ENCODE measurements around the gene RWDD1.

RWDD1 gene

DNA sequence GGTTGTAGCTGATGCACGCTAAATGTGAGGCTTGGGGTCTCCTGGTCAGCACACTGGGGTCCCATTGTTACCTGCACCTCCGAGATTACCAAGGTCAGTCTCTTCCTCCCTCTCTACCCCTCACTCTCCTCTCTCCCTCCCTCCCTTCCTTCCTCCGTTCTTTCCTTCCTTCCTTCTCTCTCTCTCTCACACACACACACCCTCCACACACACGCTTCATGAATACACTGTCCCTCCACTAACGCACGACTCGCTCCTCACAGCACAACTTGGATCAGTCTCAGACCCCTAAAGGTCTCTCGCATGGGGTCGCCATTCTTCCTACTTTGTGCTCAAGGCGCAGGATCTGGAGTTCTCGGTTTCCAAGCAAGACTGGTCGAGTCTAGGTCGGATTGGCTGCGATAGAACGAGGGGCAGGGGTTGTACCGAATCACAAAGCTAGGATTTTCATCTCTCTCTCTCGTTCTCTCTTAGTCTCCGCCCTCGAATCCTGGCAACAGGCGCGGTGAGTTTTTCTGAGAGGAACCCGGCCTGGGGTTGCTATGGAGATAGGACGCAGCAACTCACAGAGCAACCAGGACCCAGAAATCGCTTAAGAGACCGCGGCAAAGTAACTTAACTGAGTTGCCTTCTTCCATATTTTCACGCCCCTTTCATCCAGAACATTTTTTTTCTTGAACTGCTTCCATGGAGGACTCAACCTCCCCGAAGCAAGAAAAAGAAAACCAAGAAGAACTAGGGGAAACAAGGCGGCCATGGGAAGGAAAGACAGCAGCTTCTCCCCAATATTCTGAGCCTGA lies 44.8 kb downstream of the RWDD1 start, which contains the start of gene RSPH4A:
RSPH4A (plus strand) TSS at position 543 of the 800 bp plus-strand sequence; CDS start at position 688, 145 bp downstream.
- no peak for DNase-seq (ENCODE audit: low spot score)

DNA sequence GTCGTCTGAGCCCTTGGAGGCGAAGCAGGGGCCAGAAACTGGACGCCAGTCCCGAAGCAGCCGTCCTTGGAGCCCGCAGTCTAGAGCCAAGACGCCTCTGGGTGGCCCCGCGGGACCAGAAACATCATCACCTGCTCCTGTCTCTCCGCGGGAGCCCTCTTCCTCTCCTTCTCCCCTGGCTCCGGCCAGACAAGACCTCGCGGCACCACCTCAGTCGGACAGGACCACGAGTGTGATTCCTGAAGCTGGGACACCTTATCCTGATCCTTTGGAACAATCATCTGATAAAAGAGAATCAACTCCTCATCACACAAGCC lies 45.4 kb downstream of the RWDD1 start:
- no peak for DNase-seq (ENCODE audit: low spot score)

DNA sequence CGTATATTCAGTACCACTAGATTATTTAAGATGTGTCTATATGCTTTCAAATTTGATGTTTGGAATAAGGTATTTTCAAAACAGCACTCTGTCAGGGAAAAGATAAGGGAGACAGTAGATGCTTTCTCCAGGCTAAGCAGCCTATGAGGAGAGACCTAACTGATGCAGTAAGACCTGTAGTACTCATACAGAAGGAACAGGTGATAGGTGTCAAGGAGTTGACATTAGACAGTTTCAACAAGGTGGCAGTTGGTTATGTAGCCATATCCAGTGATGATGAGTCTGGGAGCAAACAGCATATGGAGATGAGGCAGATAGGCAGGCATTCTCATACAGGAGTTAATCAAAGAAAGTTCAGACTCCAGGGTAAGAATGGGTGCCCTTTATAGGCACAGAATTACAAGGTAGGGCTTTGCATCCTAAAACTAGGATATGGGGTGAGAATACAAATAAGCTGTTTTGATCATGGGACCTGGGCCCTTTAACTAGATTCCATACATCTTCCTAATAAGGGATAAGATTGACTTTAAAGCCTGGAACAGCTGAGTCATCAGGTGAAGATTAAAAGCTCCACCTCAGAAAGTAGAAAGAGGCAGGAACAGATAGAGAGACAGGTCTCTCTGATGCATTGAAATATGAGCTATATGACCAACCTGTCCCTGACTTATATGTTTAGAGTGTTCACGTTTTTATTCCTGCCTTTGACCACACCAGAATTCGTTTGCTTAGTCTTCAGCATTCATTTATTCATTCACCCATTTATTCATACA lies 52.9 kb downstream of the RWDD1 start:
- no peak for DNase-seq (ENCODE audit: low spot score)

DNA sequence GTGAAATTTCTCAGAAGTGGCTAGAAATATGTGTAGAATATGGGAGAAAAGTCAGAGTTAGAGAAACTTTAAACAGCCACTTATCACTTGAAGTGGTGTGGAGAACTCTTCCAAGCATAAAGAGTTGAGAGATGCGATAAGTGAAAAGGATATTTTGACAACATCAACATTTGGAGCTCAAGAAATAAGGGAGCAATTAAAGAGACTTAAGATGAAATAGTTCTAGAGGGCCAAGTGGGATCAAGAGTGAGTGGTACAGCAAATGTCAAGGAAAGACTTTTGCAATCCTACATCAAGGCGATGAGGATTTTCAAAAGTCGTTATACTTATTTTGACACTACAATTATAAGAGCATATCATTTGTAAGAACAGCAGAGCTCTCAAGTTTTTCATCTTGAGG lies 54.6 kb downstream of the RWDD1 start:
- no peak for DNase-seq (ENCODE audit: low spot score)

DNA sequence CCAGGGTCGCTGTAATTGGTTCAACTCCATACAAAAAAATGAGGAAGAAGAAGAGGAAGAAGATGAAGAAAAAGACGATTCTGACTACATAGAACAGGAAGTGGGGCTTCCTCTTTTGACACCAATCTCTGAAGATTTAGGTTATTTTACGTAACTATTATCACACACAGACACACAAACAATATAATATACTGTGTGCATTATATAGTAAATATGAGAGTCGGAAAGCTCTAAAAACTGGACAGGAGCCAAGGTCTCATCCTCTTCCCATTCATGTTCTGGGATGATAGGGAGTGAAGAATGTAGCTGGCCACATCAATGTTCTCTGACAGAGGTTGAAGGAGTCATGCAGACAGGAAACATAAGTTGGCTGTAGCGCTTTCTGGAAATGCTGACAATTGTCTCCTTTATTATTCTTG lies 58.3 kb downstream of the RWDD1 start:
- no peak for DNase-seq (ENCODE audit: low spot score)

DNA sequence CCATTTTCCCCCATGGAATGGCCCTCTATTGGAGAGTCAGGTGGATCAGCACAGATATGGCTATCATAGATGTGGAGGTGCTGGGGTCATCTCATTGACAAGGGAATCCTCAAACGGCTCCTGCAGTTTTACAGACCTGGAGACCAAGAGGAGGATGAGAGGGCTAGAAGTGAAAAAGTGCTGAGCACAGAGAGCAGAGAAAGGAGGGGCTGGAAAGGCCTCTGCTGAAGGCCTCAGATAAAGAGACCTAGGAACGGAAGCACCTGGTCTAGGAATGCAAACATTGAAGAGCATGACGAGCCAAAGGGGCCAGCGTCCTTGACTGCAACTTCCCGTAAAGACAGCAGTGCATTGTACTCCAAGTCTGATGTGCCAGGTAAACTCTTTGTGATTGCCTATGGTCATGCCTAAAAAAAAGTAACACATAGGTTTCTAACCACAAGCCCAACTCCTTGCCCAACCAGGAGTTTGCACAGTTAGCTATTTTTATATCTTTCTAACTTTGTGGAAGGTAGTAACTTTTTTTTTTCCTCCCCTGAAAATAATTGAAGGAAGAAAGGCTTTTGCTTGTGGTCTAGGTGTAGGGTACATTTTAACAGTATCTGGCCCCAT lies 60.2 kb downstream of the RWDD1 start:
- DNase-seq (ENCODE audit: low spot score), result no peak

DNA sequence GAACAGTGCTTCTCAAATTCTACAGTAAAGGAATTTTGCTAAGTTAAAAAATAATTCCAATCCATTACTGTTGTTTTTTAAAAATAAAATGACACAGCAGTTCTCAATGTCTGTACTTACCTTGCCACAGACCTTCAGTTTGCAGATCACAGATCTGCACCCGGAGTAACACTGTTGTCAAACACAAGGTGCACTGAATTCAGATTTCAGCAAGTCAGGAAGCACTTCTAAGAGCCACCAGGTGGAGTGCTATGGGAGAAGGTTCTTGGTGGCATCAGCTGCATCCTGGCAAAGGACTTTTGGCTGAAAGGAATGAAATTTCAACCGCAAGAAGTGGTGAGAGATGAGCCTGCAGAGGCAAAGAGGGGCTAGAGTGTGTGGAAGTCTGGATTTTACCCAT lies 62.4 kb downstream of the RWDD1 start:
- peak; percentile 43 for DNase-seq (ENCODE audit: low spot score)

Data from RKO (cell line).